HK-2 (cell line): ENCODE results near the gene BTBD16.
A peak's percentile ranks its signal among the peaks of the same experiment; 100 is the strongest.

Experiments used
- DNase-seq: peaks from one replicate; pipeline ENCODE4 v3.0.0-alpha.2; 2018; ENCODE audit not compliant: unreplicated experiment

BTBD16 gene

DNA sequence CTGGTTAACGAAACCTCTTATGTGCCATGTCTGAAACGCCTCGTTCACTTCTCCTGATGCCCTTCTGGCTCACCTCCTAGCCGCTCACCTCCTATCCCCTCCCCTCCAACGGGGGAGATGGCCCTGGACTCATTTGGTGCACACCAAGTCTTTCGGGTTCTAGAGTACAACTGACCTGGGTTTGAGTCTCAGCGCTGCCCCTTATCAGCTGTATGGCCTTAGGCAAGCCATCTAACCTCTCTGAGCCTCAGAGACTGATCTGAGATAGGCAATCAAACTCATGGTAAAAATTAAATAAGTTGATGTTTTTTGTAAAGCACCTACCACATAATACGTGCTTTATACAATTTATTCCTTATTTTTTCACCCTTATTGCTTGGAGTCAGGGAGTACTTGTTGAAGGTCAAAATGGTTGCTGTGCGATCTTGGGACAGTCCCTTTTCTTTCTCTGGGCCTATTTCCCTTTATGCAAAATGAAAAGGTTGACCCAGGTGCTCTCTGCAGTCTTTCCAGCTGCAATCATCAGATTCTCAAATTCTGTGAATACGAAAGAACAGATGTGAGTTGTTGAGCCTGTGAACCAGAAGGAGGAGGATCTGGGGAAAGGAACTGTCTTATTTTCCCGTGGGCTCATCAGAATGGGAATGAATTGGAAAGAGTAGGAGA is 72.2 kb downstream of the BTBD16 start:
- no peak for DNase-seq

DNA sequence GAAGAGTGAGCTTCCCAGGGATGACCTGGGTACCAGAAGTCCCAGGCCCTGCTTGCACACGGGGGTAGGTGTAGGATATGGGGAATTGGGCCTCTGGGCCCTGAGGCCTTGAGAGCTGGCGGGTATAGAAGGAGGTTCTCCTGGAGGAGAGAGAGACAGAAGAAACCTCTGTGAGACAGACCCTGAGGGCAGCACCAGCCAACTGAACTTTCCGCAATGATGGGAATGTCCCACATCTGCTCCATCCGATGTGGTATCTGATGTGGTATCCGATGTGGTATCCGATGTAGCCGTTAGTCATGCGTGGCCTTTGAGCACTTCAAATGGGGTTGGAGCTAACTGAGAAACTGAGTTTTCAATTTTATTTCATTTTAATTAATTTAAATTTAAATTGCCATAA is 72.8 kb downstream of the BTBD16 start:
- no peak for DNase-seq

DNA sequence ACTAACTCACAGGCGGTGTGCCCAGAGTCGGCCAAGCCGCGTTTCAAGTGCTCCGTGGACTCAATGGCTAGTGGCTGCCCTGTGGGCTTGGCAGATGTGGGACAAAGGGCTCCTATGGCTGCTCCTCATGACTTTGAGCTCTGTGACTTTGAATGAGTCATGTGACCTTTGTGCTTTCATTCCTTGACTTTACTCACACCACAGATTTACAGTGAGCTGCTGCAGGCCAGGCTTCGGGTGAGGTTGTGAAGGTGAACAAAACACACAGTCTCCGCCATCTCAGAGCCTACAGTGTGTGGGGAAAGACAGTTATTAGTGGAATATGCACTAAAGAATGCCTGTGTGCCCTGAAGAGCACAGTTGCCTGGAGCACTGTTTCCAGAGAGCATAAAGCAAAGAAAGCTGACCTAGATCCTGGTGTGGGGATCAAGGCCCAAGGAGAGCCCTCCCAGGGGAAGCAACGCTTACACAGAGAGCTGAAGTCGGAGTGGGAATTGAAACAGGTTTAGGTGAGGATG is 73.7 kb downstream of the BTBD16 start:
- DNase-seq = no peak

DNA sequence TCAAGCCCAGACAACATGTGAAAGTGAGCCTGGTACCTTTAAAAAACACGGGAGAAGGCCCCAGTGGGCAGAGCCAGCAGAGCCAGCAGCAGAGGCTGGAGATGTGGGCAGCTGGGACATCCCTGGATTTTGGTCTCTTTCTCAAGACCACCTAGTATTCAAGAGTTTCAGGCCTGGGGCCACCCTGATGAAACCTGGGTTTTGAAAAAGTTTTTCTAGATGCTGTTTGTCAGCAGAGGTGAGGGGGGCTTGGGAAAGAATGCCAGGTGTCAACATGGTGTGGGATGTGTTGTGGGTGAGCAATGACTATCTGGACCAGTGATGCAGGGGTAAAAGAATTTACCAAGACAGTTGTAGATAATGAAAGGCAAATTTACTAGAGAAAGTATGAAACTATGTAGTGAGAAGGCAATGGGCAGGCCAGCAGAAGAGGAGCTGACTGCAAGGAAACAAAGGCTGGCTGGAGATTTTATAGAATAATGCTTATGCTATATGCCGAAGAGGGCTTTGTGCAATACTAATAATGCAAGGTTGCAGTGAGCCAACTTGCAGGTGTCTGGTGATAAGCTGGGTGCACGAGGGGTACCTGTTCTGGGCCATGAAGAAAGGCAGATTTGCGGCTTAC is 75.3 kb downstream of the BTBD16 start:
- no peak for DNase-seq

DNA sequence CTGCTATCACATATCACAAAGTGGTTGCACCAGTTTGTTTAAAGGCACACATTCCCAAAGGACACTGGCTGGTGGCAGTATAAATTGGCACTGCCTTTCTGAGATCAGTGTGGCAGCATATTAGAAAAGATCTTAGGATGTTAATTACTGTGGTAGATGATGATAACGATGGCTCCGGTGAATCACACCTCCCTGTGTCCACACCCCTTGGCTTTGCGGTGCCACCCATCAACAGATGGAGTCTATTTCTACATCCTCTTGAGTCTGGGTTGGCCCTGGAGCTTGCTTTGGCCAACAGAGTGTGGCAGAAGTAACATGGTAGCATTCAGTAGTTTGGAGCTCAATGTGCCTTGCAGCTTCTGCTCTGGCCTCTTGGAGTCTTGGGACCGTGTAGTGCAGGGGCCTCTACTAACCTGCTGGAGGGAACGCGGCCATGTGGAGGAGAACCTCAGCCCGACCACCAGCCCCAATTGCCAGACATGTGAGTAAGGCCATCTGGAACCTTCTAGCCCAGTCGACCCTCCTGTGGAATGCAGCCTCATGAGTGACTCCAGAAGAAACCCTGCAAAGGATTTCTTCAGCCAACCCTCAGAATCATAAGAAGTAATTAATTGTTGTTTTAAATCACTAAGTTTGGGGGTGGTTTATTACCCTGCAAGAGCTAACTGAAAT is 76.2 kb downstream of the BTBD16 start:
- DNase-seq = no peak

- peak; percentile 61 for DNase-seq
Observed at GRCh38 chr10:122348512-122348911, 77.4 kb downstream of the BTBD16 start.

DNA sequence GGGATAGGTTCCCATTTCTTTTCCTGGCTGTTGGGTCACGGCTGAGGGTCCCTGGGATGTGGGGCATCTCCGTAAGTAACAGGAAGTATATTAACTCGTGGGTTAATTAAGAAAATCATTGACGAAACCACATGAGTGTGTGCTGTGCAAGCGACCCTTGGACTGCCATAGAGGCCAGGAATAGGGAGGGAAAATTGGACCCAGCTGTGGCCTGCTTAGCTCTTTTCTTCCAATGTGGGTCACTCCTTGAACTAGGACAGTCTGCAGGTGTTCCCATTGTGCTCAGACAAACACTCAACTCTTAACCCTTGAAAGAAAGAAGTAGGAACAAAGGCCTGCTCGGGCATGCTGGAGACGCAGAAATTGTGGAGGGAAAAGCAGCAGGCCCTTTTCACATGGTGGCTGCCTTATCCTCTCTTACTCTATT is 77.9 kb downstream of the BTBD16 start:
- no peak for DNase-seq

DNA sequence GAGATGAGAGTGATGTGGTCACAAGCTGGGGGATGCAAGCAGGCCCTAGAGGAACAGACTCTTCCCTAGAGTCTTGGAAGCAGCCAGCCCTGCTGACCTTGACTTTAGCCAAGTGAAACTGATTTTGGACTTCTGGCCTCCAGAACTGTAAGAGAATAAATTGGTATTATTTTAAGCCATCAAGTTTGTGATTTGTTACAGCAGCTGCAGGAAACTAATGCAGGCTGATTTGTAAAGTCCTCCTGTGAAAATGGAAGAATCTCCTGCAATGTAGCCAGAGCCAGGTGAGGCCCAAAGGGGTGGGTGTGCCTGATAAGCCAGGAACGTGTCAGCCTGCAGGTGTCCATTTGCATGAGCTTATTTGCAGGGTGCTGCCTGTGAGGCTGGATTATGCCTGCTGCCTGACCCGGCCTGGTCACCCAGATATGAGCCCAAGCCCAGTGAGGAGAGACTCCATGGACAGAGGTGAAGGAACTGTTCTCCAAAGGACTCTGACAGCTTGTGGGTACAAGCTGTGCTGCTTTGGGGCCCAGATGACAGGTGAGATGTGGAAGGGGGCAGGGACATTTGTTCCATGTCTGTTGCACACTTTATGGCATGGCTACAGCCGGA is 78.8 kb downstream of the BTBD16 start:
- no peak for DNase-seq

GRCh38 chr10:122350893-122351292 is 79.8 kb downstream of the BTBD16 start:
- DNase-seq = no peak

GRCh38 chr10:122352817-122353525 is 81.9 kb downstream of the BTBD16 start:
- DNase-seq = no peak

DNA sequence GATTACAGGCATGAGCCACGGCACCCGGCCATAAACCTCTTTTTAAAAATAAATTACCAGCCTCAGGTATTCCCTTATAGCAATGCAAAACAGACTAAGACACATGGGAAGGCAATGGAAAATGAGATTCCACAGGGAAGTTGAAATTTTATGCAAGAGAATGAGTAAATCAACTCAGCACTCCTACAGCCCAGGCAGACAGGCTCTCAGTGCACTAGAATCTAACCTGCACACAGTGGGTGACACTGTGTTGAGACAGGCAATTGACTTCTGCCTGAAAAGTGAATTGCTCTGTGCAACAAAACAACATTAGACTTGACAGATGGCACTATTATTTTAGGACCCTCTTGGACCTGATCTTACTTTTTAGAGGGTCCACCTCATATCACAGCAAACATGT is 83.3 kb downstream of the BTBD16 start:
- no peak for DNase-seq

DNA sequence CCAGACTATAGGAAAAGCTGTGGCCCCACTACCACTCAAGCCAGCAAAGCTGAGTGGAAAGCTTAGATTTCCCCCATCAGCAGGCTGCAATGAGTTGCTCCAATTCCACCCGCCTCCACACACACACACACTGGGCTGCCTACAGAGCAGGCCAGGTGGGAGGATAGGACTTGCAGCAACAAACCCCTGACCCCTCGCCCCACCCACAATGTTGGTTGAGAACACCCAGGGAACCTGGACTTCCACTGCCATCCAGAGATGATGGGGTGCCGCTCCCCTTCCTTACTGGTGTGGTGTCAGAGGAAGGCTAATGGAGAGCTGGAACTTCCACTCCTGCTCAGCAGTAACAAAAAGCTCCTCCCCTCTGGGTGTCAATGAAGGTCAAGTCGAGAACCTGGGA is 86.6 kb downstream of the BTBD16 start:
- DNase-seq = no peak

DNA sequence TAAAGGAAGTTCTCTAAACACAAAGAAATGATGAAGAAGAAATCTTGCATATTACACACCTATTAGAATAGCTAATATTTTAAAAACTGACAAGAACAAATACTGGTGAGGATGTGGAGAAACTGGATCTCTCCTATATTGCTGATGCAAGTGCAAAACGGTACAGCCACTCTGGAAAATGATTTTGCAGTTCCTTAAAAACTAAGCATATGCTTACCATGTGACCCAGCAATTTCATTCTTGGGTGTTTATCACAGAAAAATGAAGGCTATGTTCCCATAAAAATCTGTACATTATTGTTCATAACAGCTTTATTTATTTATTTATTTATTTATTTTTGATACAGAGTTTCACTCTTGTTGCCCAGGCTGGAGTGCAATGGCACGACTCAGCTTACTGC is 88.5 kb downstream of the BTBD16 start:
- no peak for DNase-seq

- DNase-seq = no peak
Observed at GRCh38 chr10:122361046-122361445, 90.0 kb downstream of the BTBD16 start.

GRCh38 chr10:122362031-122362592 is 91.0 kb downstream of the BTBD16 start:
- DNase-seq = no peak

- peak; percentile 25 for DNase-seq
Observed at GRCh38 chr10:122362621-122363020, 91.5 kb downstream of the BTBD16 start.

DNA sequence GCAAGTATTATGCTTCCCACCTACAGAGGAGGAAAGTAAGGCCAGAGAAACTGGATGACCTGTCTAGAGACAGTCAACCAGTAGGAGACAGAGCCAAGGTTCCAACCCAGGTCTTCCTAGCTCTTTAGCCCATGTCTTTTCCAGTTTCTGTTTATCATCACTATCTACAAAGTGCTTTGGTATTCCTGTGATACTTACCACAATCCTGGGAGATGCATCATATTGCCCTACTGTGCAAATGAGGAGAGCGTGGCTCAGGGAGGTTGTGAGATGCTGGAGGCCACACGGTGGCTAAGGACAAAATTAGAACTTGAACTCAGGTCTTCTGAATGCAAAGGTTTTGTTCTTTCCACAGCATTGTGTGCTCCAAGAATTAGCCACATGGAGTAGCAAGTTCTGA is 92.2 kb downstream of the BTBD16 start:
- DNase-seq = no peak

- no peak for DNase-seq
Observed at GRCh38 chr10:122363722-122364463, 92.8 kb downstream of the BTBD16 start.

DNA sequence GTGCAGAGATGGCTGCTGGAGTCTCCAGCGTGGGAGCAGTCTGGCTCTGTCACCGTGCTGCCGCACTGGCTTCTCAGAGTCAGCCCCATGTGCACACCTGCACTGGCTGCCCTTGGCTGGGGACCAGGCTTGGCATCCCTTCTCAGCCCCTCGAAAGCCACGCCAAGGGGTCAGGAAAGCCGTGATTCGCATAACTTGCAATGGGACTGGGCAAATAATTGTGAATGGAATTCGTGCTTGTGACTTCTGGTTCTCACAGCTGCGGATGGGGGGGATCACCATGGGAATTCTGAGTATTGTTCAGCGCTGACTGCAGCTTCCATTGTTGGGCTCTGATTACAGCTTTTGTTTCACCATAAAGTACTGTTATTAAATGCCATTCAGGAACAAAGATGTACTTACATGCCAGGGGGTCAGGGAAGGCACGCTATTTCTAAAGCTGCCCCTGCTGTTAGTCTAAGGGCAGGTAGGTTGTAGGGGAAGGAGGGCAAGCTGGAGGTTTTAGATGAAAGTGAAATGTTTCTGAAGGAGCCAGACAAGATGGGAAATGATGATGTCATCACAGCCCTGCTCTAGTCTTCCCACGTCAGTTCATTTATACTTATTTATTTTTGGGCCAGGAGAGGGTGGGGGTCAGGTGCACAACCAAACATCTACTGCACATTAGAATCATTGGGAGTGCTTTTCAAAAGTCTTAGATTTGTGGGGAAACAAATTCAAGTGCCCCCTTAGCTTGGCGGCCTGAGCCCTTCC is 97.6 kb downstream of the BTBD16 start:
- DNase-seq = no peak

DNA sequence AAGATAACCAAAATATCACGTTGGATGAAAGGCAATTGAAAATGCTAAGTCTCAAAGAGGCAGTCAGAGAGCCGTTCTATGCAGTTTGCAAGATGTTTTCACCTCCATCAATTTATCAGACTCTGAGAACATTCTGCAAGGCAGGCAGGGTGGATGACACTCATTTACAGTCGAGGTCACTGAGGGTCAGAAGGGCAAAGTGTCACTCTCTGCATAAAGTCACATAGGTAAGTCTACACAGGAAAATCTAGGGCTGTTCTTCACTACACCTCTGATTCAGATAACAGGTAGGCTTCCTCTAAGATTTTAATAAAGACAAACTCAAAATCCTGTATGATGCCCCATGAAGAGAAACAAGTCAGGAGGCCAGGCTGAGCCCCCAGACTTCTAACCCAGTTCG is 102.0 kb downstream of the BTBD16 start:
- no peak for DNase-seq
